SJSA1 (cell line): ENCODE measurements around the gene SPIRE2. TPM values are rescaled to one million over a fixed set of nuclear protein-coding genes. Genes with fewer than 3 reads are reported as not detected.

Source experiments
- DNase-seq, 2 experiments: peaks; one replicate each; pipeline ENCODE4 v3.0.0-alpha.2; 2015 to 2020; ENCODE audit warnings: low spot score in 2 of 2, low read depth in 1 of 2
- H3K27ac ChIP-seq: fragments of 250-450 bp; sonication (Bioruptor Pico); 2 replicates; pipeline ENCODE4 v1.5.1; 2020; ENCODE audit warnings: mild to moderate bottlenecking, moderate library complexity
- H3K27me3 ChIP-seq: fragments of 250-450 bp; sonication (Bioruptor Pico); replicated peaks from 2 replicates; pipeline ENCODE4 v1.5.1; 2020; ENCODE audit warnings: mild to moderate bottlenecking, moderate library complexity
- H3K36me3 ChIP-seq: fragments of 250-450 bp; sonication (Bioruptor Pico); 2 replicates; pipeline ENCODE4 v1.5.1; 2020; ENCODE audit warnings: mild to moderate bottlenecking
- H3K4me1 ChIP-seq: fragments of 250-450 bp; sonication (Bioruptor Pico); replicated peaks from 2 replicates; pipeline ENCODE4 v1.6.1; 2021; ENCODE audit warnings: mild to moderate bottlenecking
- H3K4me3 ChIP-seq: fragments of 250-450 bp; sonication (Bioruptor Pico); 2 replicates; pipeline ENCODE4 v1.5.1; 2020; ENCODE audit warnings: mild to moderate bottlenecking
- H3K9me3 ChIP-seq: fragments of 250-450 bp; sonication (Bioruptor Pico); replicated peaks from 2 replicates; pipeline ENCODE4 v1.5.1; 2020; ENCODE audit warnings: mild to moderate bottlenecking
- total RNA-seq: library from RNA; depleted of rRNA; stranded (reverse); fragments of >200 nt; shearing (Covaris generic); gene quantifications from 2 replicates; pipeline ENCODE4 v1.2.3, GENCODE V29; 2014; rRNA removed

SPIRE2 gene
- total RNA-seq, 1 experiment from 2014 or later: 2.7 TPM

GRCh38 chr16:89919535-89920406 is 91.5 kb downstream of the SPIRE2 start:
- H3K9me3 ChIP-seq: peaks cover 6% of the 10 kb centered on the region; the same call in 1 of the 2 replicates
- peaks cover 68% of the 10 kb centered on the region for H3K4me1 ChIP-seq
- no peak overlapping the region for H3K27ac ChIP-seq
- H3K4me3 ChIP-seq: no peak overlapping the region
- peaks cover 7% of the 10 kb centered on the region; the same call in 1 of the 2 replicates for H3K36me3 ChIP-seq
- DNase-seq: no peak
- no peaks in the 10 kb centered on the region for H3K27me3 ChIP-seq

DNA sequence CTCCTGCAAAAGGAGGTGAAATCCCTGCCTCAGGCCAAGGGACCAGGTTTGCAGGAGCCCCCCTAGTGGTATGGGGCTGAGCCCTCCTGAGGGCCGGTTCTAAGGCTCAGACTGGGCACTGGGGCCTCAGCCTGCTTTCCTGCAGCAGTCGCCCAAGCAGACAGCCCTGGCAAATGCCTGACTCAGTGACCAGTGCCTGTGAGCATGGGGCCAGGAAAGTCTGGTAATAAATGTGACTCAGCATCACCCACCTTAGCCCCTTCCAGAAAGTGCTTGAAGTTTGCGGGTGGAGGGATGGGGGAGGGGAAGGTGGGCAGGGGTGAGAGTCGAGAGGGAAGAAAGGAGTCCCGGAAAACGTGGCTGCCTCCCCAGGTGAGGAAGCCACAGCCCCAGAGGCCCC is 92.4 kb downstream of the SPIRE2 start:
- peaks cover 72% of the 10 kb centered on the region for H3K4me1 ChIP-seq
- DNase-seq: no peak
- H3K9me3 ChIP-seq: peaks cover 6% of the 10 kb centered on the region; the same call in 1 of the 2 replicates
- H3K27me3 ChIP-seq: no peaks in the 10 kb centered on the region
- H3K27ac ChIP-seq: no peak overlapping the region
- H3K36me3 ChIP-seq: peaks cover 7% of the 10 kb centered on the region; the same call in 1 of the 2 replicates
- H3K4me3 ChIP-seq: no peak overlapping the region

Other genes with a start within 250 kb of the SPIRE2 start
- gene DPEP1, start 214.8 kb upstream of the SPIRE2 start, total RNA-seq: 6.2 and 10.7 TPM in 2 replicates
- gene CHMP1A, start 170.8 kb upstream of the SPIRE2 start, total RNA-seq: 91.1 and 118 TPM in 2 replicates
- 5.5 and 8.3 TPM in 2 replicates for gene SPATA33, start 170.6 kb upstream of the SPIRE2 start, total RNA-seq
- 26.8 and 29.5 TPM in 2 replicates for gene CDK10, start 141.8 kb upstream of the SPIRE2 start, total RNA-seq
- 12.1 and 18.4 TPM in 2 replicates for gene SPATA2L, start 126.8 kb upstream of the SPIRE2 start, total RNA-seq
- gene VPS9D1, start 107.6 kb upstream of the SPIRE2 start, total RNA-seq: 4.5 and 8.1 TPM in 2 replicates
- gene ZNF276, start 106.9 kb upstream of the SPIRE2 start, total RNA-seq: 7.8 and 16.4 TPM in 2 replicates
- 16.0 and 27.8 TPM in 2 replicates for gene FANCA, start 11.8 kb upstream of the SPIRE2 start, total RNA-seq
- 122 and 128 TPM in 2 replicates for gene TCF25, start 45.1 kb downstream of the SPIRE2 start, total RNA-seq
- gene MC1R, start 90.4 kb downstream of the SPIRE2 start, total RNA-seq: 5.4 and 9.2 TPM in 2 replicates
- gene TUBB3, start 94.9 kb downstream of the SPIRE2 start, total RNA-seq: 58.2 and 104 TPM in 2 replicates
- gene DEF8, start 120.3 kb downstream of the SPIRE2 start, total RNA-seq: 122 and 135 TPM in 2 replicates
- 1.3 TPM in 1 of 2 replicates, not detected in the other for gene DBNDD1, start 191.0 kb downstream of the SPIRE2 start, total RNA-seq
- not detected in 2 replicates for gene PRDM7, start 248.9 kb downstream of the SPIRE2 start, total RNA-seq